ENCODE measurements around the gene MAP7D3.

DNA sequence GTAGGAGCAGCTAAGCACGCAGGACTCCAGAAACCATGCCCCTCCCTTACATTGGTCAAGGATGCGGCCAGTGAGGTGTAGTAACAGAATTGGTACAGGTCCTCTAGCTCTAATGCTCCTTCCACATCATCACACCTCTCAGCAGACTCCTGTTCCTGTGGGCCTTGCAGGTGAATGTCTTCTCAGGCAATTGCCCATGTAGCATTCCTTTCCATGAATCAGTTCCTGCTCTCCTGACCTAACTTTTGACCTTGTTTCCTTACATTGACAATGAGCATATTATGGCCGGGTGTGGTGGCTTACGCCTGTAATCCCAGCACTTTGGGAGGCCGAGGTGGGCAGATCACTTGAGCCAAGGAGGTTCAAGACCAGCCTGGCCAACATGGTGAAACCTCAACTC lies 31.3 kb downstream of the MAP7D3 start:
- TF ChIP-seq, protein P1, sequence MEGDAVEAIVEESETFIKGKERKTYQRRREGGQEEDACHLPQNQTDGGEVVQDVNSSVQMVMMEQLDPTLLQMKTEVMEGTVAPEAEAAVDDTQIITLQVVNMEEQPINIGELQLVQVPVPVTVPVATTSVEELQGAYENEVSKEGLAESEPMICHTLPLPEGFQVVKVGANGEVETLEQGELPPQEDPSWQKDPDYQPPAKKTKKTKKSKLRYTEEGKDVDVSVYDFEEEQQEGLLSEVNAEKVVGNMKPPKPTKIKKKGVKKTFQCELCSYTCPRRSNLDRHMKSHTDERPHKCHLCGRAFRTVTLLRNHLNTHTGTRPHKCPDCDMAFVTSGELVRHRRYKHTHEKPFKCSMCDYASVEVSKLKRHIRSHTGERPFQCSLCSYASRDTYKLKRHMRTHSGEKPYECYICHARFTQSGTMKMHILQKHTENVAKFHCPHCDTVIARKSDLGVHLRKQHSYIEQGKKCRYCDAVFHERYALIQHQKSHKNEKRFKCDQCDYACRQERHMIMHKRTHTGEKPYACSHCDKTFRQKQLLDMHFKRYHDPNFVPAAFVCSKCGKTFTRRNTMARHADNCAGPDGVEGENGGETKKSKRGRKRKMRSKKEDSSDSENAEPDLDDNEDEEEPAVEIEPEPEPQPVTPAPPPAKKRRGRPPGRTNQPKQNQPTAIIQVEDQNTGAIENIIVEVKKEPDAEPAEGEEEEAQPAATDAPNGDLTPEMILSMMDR (conservative IDR thresholded peaks at IDR 0.05), result no peak
- TF ChIP-seq EZH2 (IDR thresholded peaks at IDR 0.05; ENCODE audit: low read depth), result no peak
